Memory B cell (primary cell): ENCODE results near the gene SIAH1.
"Not testable (repeated sequence)": the region's sequence is repeated elsewhere in the genome, so short reads cannot be mapped to it uniquely, and the experiment has no call there.

ENCODE experiments used
- ATAC-seq: fragments of 150-1000 bp; cut with Tn5 transposase; 2 replicates; pipeline ENCODE4 v1.10.0; 2021; ENCODE audit warnings: low read depth, mild to moderate bottlenecking, moderate library complexity
- DNase-seq, 2 donors: peaks; one replicate each; pipeline ENCODE4 v3.0.0; 2022; ENCODE audit warnings: low spot score in 2 of 2
- H3K27ac Mint-ChIP-seq: one replicate; pipeline ENCODE4 v1.8.0; 2022; ENCODE audit warnings: mild to moderate bottlenecking, moderate library complexity, mixed read lengths
- H3K27me3 Mint-ChIP-seq: one replicate; pipeline ENCODE4 v1.8.0; 2022; ENCODE audit warnings: mixed read lengths
- H3K36me3 Mint-ChIP-seq: one replicate; pipeline ENCODE4 v1.8.0; 2022; ENCODE audit warnings: mild to moderate bottlenecking, mixed read lengths
- H3K4me1 Mint-ChIP-seq: one replicate; pipeline ENCODE4 v1.8.0; 2022; ENCODE audit warnings: mixed read lengths
- H3K4me3 Mint-ChIP-seq: one replicate; pipeline ENCODE4 v1.8.0; 2022; ENCODE audit warnings: mild to moderate bottlenecking, moderate library complexity, mixed read lengths
- H3K9me3 Mint-ChIP-seq: one replicate; pipeline ENCODE4 v1.8.0; 2022; ENCODE audit warnings: mixed read lengths

Gene SIAH1, protein sequence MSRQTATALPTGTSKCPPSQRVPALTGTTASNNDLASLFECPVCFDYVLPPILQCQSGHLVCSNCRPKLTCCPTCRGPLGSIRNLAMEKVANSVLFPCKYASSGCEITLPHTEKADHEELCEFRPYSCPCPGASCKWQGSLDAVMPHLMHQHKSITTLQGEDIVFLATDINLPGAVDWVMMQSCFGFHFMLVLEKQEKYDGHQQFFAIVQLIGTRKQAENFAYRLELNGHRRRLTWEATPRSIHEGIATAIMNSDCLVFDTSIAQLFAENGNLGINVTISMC

GRCh38 chr16:48385253-48386150 lies at the start of gene SIAH1:
Gene SIAH1, minus strand, starts transcription at chr16:48385413. Its CDS starts 22,985 bp downstream, at chr16:48362428.
- DNase-seq, result peak; percentile 90 to 93
- Mint-ChIP-seq H3K4me3 (peak within 1 kb of the TSS; percentile 94), H3K27me3 (no peaks in the 10 kb centered on the region), H3K9me3 (no peaks in the 10 kb centered on the region), H3K4me1 (peaks cover 18% of the 10 kb centered on the region), H3K36me3 (no peaks in the 10 kb centered on the region), H3K27ac (peak within 1 kb of the TSS; percentile 94)
- peak; percentile 81 for ATAC-seq

GRCh38 chr16:48434653-48435317 lies 49.6 kb upstream of the SIAH1 start:
- Mint-ChIP-seq H3K36me3 (no peaks in the 10 kb centered on the region), H3K4me1 (peaks cover 30% of the 10 kb centered on the region), H3K27me3 (no peaks in the 10 kb centered on the region), H3K9me3 (no peaks in the 10 kb centered on the region), H3K27ac (peak overlapping the region; percentile 98), H3K4me3 (peak overlapping the region; percentile 2)
- DNase-seq, result no peak
- no peak for ATAC-seq

DNA sequence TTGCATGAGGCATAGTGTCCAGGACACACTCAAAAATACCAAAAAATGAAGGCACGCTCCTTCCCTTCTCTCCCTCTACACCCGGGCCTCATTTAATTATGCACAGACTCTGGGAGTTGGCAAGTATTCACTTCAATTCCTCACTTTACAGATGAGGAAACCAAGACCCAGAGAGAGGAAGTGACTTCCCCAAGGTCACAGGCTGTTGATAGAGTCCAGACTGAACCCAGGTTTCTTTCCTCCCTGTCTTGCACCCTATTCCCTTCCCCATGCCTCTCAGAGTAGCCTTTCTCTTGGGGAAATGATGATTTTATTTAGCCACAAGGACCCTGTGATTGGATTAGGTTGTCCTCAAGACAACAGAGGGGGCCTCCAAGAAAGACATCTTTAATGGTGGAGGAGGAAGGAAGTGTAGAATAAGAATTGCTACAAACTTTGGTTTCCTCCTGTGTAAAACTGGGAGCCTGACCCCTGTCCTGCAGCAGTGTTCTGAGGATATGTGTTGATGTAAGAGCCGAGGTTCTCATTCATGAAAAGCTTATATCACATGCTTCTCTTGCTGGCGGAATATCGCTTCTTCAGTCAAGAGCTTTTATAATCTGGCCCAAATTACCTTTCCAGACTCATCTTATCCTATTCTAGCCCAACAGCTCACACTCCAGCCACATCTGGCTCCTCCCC lies 48.8 kb upstream of the SIAH1 start:
- ATAC-seq (no peak), DNase-seq (no peak)
- Mint-ChIP-seq H3K9me3 (no peaks in the 10 kb centered on the region), H3K4me1 (peaks cover 33% of the 10 kb centered on the region), H3K36me3 (peaks cover 2% of the 10 kb centered on the region), H3K27me3 (no peaks in the 10 kb centered on the region), H3K27ac (peak overlapping the region; percentile 98), H3K4me3 (peak overlapping the region; percentile 19)

DNA sequence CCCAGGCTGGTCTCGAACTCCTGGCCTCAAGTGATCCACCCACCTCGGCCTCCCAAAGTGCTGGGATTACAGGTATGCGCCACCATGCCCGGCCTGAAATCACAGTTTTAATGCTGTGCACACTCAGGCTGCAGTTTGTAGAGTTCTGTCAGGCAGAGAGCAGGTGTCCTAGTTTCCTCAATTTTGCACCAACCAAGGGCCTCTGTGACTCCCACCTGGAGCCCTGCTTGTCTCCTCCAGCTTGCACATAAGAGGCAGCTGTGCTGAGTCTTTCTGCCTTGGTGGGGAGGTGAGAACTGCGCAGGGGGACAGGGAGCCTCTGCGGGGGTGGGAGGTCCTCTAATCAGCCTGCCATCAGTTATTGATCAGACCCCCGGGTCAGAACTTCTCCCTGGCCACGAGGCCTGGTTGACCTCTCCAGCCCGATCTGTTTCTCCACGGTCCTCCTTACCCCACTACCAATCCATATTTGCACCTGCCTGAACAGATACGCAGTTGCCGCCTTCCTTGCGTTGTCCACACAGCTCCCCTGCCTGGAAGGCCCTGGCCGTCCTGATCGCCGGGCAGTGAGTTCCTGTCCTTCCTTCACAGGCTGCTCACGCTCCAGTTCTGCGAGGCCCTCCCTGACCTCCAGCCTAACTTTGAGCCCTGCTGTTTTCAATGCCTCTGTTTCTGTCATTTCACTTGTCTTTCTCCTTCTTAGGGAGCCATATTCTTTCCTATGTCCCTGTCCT lies 48.1 kb upstream of the SIAH1 start:
- peak overlapping the region; percentile 19 for H3K4me3 Mint-ChIP-seq
- peak overlapping the region; percentile 98 for H3K27ac Mint-ChIP-seq
- H3K4me1 Mint-ChIP-seq, result peaks cover 34% of the 10 kb centered on the region
- H3K36me3 Mint-ChIP-seq, result peaks cover 2% of the 10 kb centered on the region
- H3K9me3 Mint-ChIP-seq, result no peaks in the 10 kb centered on the region
- no peak for DNase-seq
- ATAC-seq, result peak; percentile 16
- H3K27me3 Mint-ChIP-seq, result no peaks in the 10 kb centered on the region

- H3K27me3 Mint-ChIP-seq, result no peaks in the 10 kb centered on the region
- peak overlapping the region; percentile 72 for H3K4me3 Mint-ChIP-seq
- DNase-seq (peak; percentile 32 to 40), ATAC-seq (peak; percentile 94)
- no peaks in the 10 kb centered on the region for H3K9me3 Mint-ChIP-seq
- peak overlapping the region; percentile 98 for H3K27ac Mint-ChIP-seq
- H3K4me1 Mint-ChIP-seq, result peaks cover 38% of the 10 kb centered on the region
- H3K36me3 Mint-ChIP-seq, result peaks cover 2% of the 10 kb centered on the region
Measured at GRCh38 chr16:48432136-48432535, 46.9 kb upstream of the SIAH1 start.

GRCh38 chr16:48430890-48431289 lies 45.7 kb upstream of the SIAH1 start:
- Mint-ChIP-seq H3K4me3 (peak overlapping the region; percentile 52), H3K9me3 (no peaks in the 10 kb centered on the region), H3K27me3 (no peaks in the 10 kb centered on the region), H3K27ac (peak overlapping the region; percentile 98), H3K36me3 (peaks cover 2% of the 10 kb centered on the region), H3K4me1 (peaks cover 45% of the 10 kb centered on the region)
- peak; percentile 10 for ATAC-seq
- no peak for DNase-seq

GRCh38 chr16:48426244-48427141 lies 41.3 kb upstream of the SIAH1 start:
- no peak overlapping the region for H3K4me3 Mint-ChIP-seq
- H3K27ac Mint-ChIP-seq, result peak overlapping the region; percentile 69
- no peaks in the 10 kb centered on the region for H3K27me3 Mint-ChIP-seq
- peaks cover 2% of the 10 kb centered on the region for H3K36me3 Mint-ChIP-seq
- DNase-seq (no peak), ATAC-seq (peak; percentile 59)
- peaks cover 22% of the 10 kb centered on the region for H3K4me1 Mint-ChIP-seq
- no peaks in the 10 kb centered on the region for H3K9me3 Mint-ChIP-seq

DNA sequence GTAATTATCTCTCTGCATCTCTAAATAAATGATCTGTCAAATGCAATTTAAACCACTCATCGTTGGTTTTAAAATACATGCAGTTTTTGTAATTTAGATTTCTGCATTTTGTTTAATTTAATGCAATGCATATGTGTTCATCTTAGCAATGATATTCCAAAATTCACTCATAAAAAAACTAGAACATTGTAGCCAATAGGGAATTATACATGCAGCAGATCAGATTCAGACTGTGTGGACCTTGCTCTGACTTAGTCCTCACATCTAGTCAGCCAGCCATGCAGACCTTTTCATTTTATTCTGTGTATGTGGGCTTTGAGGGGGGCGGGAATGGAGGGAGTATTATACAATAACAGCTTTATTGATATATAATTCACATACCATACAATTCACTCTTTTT lies 37.3 kb upstream of the SIAH1 start:
- H3K4me3 Mint-ChIP-seq, result no peak overlapping the region
- no peak overlapping the region for H3K27ac Mint-ChIP-seq
- DNase-seq, result no peak
- H3K9me3 Mint-ChIP-seq, result no peaks in the 10 kb centered on the region
- H3K4me1 Mint-ChIP-seq, result peaks cover 18% of the 10 kb centered on the region
- no peaks in the 10 kb centered on the region for H3K27me3 Mint-ChIP-seq
- no peaks in the 10 kb centered on the region for H3K36me3 Mint-ChIP-seq
- no peak for ATAC-seq

DNA sequence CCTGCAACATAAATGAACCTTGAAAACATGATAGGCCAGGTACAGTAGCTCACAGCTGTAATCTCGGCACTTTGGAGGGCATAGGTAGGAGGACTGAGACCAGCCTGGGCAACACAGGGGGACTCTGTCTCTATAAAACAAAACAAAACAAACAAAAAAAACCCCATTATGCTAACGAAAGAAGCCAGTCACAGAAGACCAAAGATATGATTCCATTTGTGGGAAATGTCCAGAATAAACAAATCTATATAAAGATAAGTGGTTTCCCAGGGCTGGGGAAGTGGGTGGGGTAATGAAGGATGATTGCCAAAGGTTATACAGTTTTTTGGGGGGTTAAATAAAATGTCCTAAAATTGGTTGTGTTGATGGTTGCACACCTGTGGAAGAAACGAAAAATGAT lies 36.5 kb upstream of the SIAH1 start:
- Mint-ChIP-seq H3K36me3 (no peaks in the 10 kb centered on the region), H3K4me3 (no peak overlapping the region), H3K9me3 (no peaks in the 10 kb centered on the region), H3K4me1 (peaks cover 13% of the 10 kb centered on the region), H3K27ac (no peak overlapping the region), H3K27me3 (no peaks in the 10 kb centered on the region)
- DNase-seq (no peak), ATAC-seq (no peak)

GRCh38 chr16:48420437-48420836 lies 35.2 kb upstream of the SIAH1 start:
- Mint-ChIP-seq H3K4me3 (no peak overlapping the region), H3K9me3 (no peaks in the 10 kb centered on the region), H3K4me1 (peaks cover 4% of the 10 kb centered on the region), H3K27ac (no peak overlapping the region), H3K36me3 (no peaks in the 10 kb centered on the region), H3K27me3 (no peaks in the 10 kb centered on the region)
- ATAC-seq (no peak), DNase-seq (no peak)

DNA sequence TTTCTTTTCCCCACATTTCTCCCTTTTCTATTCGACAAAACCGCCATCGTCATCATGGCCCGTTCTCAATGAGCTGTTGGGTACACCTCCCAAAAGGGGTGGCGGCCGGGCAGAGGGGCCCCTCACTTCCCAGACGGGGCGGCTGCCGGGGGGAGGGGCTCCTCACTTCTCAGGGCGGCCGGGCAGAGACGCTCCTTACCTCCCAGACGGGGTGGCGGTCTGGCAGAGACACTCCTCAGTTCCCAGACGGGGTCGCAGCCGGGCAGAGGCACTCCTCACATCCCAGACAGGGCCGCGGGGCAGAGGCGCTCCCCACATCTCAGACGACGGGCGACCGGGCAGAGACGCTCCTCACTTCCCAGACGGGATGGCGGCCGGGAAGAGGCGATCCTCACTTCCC lies 31.4 kb upstream of the SIAH1 start:
- ATAC-seq, H3K4me3 Mint-ChIP-seq, DNase-seq, H3K27me3 Mint-ChIP-seq, H3K9me3 Mint-ChIP-seq, H3K36me3 Mint-ChIP-seq, H3K4me1 Mint-ChIP-seq, H3K27ac Mint-ChIP-seq: not testable (repeated sequence)

DNA sequence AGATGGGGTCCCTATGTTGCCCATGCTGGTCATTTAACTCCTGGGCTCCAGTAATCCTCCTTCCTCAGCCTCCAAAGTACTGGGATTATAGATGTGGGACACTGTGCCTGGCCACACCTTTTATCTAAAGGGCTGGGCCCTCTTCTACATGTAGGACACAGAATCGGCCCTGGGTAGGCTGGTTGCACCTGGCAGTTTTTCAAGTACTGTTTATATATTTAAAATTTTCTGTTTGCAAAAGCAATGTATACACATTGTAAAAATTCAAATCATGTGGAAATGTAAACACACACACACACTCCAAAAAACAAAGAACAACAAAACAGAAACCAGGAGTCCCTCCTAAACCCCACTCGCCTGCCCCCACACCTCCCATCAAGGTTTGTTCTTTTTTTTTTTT lies 28.1 kb upstream of the SIAH1 start:
- H3K27me3 Mint-ChIP-seq, result no peaks in the 10 kb centered on the region
- no peak overlapping the region for H3K4me3 Mint-ChIP-seq
- no peaks in the 10 kb centered on the region for H3K36me3 Mint-ChIP-seq
- H3K27ac Mint-ChIP-seq, result no peak overlapping the region
- ATAC-seq (no peak), DNase-seq (no peak)
- H3K9me3 Mint-ChIP-seq, result no peaks in the 10 kb centered on the region
- no peaks in the 10 kb centered on the region for H3K4me1 Mint-ChIP-seq
